Keratinocyte (primary cell): ENCODE measurements around the gene PARVA. TPM values are rescaled to one million over a fixed set of nuclear protein-coding genes. Genes with fewer than 3 reads are reported as not detected.

Source experiments
- DNase-seq: peaks from one replicate; pipeline ENCODE4 v3.0.0-alpha.2; 2011; ENCODE audit warnings: low read depth, missing footprints, low spot score
- FAIRE-seq: peaks from 2 replicates; lab custom pipeline; 2011; peaks lifted over from hg19 to GRCh38; lab: Jason Lieb, UNC
- H2AFZ ChIP-seq: 2 replicates; pipeline ENCODE4 v1.6.0; 2012; ENCODE audit warnings: low read length, control low read depth, inconsistent platforms; ENCODE audit not compliant: control insufficient read depth
- H3K27ac ChIP-seq: 2 replicates; pipeline ENCODE4 v1.5.1; 2011; ENCODE audit warnings: low read length; ENCODE audit not compliant: control insufficient read depth, insufficient read depth
- H3K27me3 ChIP-seq: 3 replicates; pipeline ENCODE4 v1.6.0; 2011; ENCODE audit warnings: low read length; ENCODE audit not compliant: control insufficient read depth, insufficient read depth; ENCODE audit errors: extremely low read depth
- H3K36me3 ChIP-seq, 2 experiments: 2 replicates in 1 of 2; 3 replicates in 1 of 2; pipeline ENCODE4 v1.5.1; 2011; ENCODE audit warnings: low read length in 2 of 2, mild to moderate bottlenecking in 1 of 2; ENCODE audit not compliant: control insufficient read depth in 2 of 2, insufficient read depth in 2 of 2; ENCODE audit errors: extremely low read depth in 1 of 2
- H3K4me1 ChIP-seq: 3 replicates; pipeline ENCODE4 v1.5.1; 2011; ENCODE audit warnings: low read length; ENCODE audit not compliant: control insufficient read depth, insufficient read depth; ENCODE audit errors: extremely low read depth
- H3K4me2 ChIP-seq: 3 replicates; pipeline ENCODE4 v1.6.0; 2011; ENCODE audit warnings: low read depth, low read length; ENCODE audit not compliant: control insufficient read depth, insufficient read depth; ENCODE audit errors: extremely low read depth
- H3K4me3 ChIP-seq, 3 experiments: fragments of 200-600 bp in 1 of 3; sonication (generic) in 1 of 3; 2 replicates in 2 of 3; 3 replicates in 1 of 3; pipeline ENCODE4 v1.5.1; 2011 to 2016; ENCODE audit warnings: low read length in 3 of 3, mild to moderate bottlenecking in 3 of 3, control low read depth in 2 of 3, inconsistent platforms in 1 of 3, low read depth in 1 of 3, mixed read lengths in 1 of 3, mixed run types in 1 of 3, moderate library complexity in 1 of 3; ENCODE audit not compliant: control insufficient read depth in 2 of 3, insufficient read depth in 2 of 3; ENCODE audit errors: extremely low read depth in 1 of 3
- H3K79me2 ChIP-seq: 2 replicates; pipeline ENCODE4 v1.6.0; 2012; ENCODE audit warnings: low read length; ENCODE audit not compliant: control insufficient read depth, insufficient read depth
- H3K9ac ChIP-seq: 3 replicates; pipeline ENCODE4 v1.6.0; 2011; ENCODE audit warnings: low read length; ENCODE audit not compliant: control insufficient read depth, insufficient read depth; ENCODE audit errors: extremely low read depth
- H3K9me1 ChIP-seq: 3 replicates; pipeline ENCODE4 v1.6.0; 2011; ENCODE audit warnings: low read length; ENCODE audit not compliant: control insufficient read depth, insufficient read depth; ENCODE audit errors: extremely low read depth
- H3K9me3 ChIP-seq: 2 replicates; pipeline ENCODE4 v1.5.1; 2012; ENCODE audit warnings: low read depth, low read length; ENCODE audit not compliant: control insufficient read depth
- H4K20me1 ChIP-seq: 3 replicates; pipeline ENCODE4 v1.6.0; 2011; ENCODE audit warnings: low read length; ENCODE audit not compliant: control insufficient read depth, insufficient read depth; ENCODE audit errors: extremely low read depth
- CTCF ChIP-seq, 3 experiments: IDR thresholded peaks in 1 of 3; conservative IDR thresholded peaks in 1 of 3; optimal IDR thresholded peaks in 1 of 3; 2 replicates in 2 of 3; 3 replicates in 1 of 3; pipeline versions ENCODE3 to v1.5.1; 2011; ENCODE audit warnings: low read length in 3 of 3, mild to moderate bottlenecking in 3 of 3, moderate library complexity in 2 of 3, control low read depth in 1 of 3, inconsistent platforms in 1 of 3; ENCODE audit not compliant: insufficient read depth in 2 of 3; ENCODE audit errors: extremely low read depth in 1 of 3
- EZH2 ChIP-seq: IDR thresholded peaks from one replicate; pipeline ENCODE4 v1.6.1; 2012; ENCODE audit warnings: inconsistent platforms, mild to moderate bottlenecking, low read length, moderate library complexity
- dilution Hi-C: fragments of 300-500 bp; cut with MboI; formaldehyde crosslinking; loops from one replicate; pipeline ENCODE4 v1.7.0; 2020; ENCODE audit warnings: low sequenced_read_pairs; ENCODE audit not compliant: extremely low pct_ligation_motif_present
- polyA plus RNA-seq, 5 experiments: library from polyadenylated mRNA; depleted of rRNA in 3 of 5; stranded (reverse) in 3 of 5; stranded (forward) in 1 of 5; unstranded in 1 of 5; fragments of >200 nt; gene quantifications; 1 replicate in 1 of 5; 2 replicates in 3 of 5; 3 replicates in 1 of 5; pipeline versions ENCODE4 v1.2.1 to v1.2.3, GENCODE V29; 2011 to 2012; ENCODE audit warnings: missing spikeins in 2 of 5, low read depth in 1 of 5, low replicate concordance in 1 of 5

The PARVA gene
- polyA plus RNA-seq, 1 donor (not counting 4 experiments of a cell fraction or from before 2014, with no cell fraction given): 28.9 TPM

- no peak overlapping the region for H3K4me3 ChIP-seq
- no peak overlapping the region for H3K9ac ChIP-seq
- DNase-seq (no peak), FAIRE-seq (no peak)
- no peak overlapping the region for H3K27ac ChIP-seq
- H3K4me2 ChIP-seq: no peak overlapping the region
- H3K4me1 ChIP-seq: peaks cover 13% of the 10 kb centered on the region
- TF ChIP-seq CTCF (optimal IDR thresholded peaks at IDR 0.05 in 1 of 3, IDR thresholded peaks at IDR 0.05 in 1 of 3, conservative IDR thresholded peaks at IDR 0.05 in 1 of 3; ENCODE audit: extremely low read depth in 1 of 3, insufficient read depth in 2 of 3, low read length in 3 of 3) (no peak), EZH2 (no peak)
- no peaks in the 10 kb centered on the region for H3K27me3 ChIP-seq
- no peaks in the 10 kb centered on the region for H3K79me2 ChIP-seq
- peaks cover 2% of the 10 kb centered on the region for H3K9me1 ChIP-seq
- no peaks in the 10 kb centered on the region for H3K9me3 ChIP-seq
- H2AFZ ChIP-seq: no peak overlapping the region
- no peaks in the 10 kb centered on the region for H4K20me1 ChIP-seq
- H3K36me3 ChIP-seq: no peaks in the 10 kb centered on the region
- dilution Hi-C loops: no loop called here
Measured at GRCh38 chr11:12547953-12548650, 170.7 kb downstream of the PARVA start.

- Histone ChIP-seq H3K9me3 (no peaks in the 10 kb centered on the region), H3K4me3 (no peak overlapping the region), H3K27me3 (no peaks in the 10 kb centered on the region), H3K4me2 (no peak overlapping the region), H3K4me1 (peaks cover 10% of the 10 kb centered on the region), H3K36me3 (no peaks in the 10 kb centered on the region), H3K79me2 (no peaks in the 10 kb centered on the region), H3K9ac (no peak overlapping the region), H3K27ac (no peak overlapping the region), H2AFZ (no peak overlapping the region), H4K20me1 (no peaks in the 10 kb centered on the region), H3K9me1 (no peaks in the 10 kb centered on the region)
- no peak for DNase-seq
- no peak for TF ChIP-seq EZH2
- no peak for TF ChIP-seq CTCF (optimal IDR thresholded peaks at IDR 0.05 in 1 of 3, IDR thresholded peaks at IDR 0.05 in 1 of 3, conservative IDR thresholded peaks at IDR 0.05 in 1 of 3; ENCODE audit: extremely low read depth in 1 of 3, insufficient read depth in 2 of 3, low read length in 3 of 3)
- dilution Hi-C loops: no loop called here
- no peak for FAIRE-seq
Measured at GRCh38 chr11:12552692-12553091, 175.3 kb downstream of the PARVA start.
